Measurements from ENCODE around the gene CD33. TPM values are rescaled to one million over a fixed set of nuclear protein-coding genes. Genes with fewer than 3 reads are reported as not detected.

Gene CD33
- total RNA-seq, 1 experiment from 2014 or later, result 0.35 TPM

DNA sequence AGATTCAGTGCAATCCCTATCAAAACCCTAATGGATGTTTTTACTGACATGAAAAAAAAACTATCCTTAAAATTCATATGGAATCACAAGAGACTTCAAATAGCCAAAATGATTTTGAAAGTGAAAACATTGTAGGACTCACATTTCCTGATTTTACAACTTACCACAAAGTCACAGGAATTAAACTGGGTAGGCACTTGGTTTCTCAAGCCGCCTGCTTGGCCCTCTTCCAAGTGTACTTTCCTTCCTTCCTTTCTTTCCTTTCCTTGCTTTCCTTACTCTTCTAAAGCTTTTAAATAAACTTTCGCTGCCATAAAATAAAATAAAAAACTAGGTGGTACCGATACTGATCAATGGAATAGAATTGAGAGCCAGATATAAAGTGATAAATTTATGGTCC lies 21.0 kb upstream of the CD33 start:
- TF ChIP-seq, protein P1, sequence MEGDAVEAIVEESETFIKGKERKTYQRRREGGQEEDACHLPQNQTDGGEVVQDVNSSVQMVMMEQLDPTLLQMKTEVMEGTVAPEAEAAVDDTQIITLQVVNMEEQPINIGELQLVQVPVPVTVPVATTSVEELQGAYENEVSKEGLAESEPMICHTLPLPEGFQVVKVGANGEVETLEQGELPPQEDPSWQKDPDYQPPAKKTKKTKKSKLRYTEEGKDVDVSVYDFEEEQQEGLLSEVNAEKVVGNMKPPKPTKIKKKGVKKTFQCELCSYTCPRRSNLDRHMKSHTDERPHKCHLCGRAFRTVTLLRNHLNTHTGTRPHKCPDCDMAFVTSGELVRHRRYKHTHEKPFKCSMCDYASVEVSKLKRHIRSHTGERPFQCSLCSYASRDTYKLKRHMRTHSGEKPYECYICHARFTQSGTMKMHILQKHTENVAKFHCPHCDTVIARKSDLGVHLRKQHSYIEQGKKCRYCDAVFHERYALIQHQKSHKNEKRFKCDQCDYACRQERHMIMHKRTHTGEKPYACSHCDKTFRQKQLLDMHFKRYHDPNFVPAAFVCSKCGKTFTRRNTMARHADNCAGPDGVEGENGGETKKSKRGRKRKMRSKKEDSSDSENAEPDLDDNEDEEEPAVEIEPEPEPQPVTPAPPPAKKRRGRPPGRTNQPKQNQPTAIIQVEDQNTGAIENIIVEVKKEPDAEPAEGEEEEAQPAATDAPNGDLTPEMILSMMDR (conservative IDR thresholded peaks at IDR 0.05), result no peak
- Histone ChIP-seq H3K9me3 (ENCODE audit: control insufficient read depth, low read depth, low read length) (no peaks in the 10 kb centered on the region), H3K23ac (ENCODE audit: insufficient read length, low read depth, low read length) (no peak overlapping the region), H3K23me2 (ENCODE audit: insufficient read length, low read depth, low read length, poor library complexity, severe bottlenecking) (peaks cover 3% of the 10 kb centered on the region), H3K14ac (ENCODE audit: insufficient read depth, low read length) (no peak overlapping the region), H4K20me1 (ENCODE audit: control insufficient read depth, insufficient read depth, insufficient read length) (no peaks in the 10 kb centered on the region), H2BK20ac (ENCODE audit: low read depth, low read length, poor library complexity, severe bottlenecking) (no peak overlapping the region), H2BK5ac (ENCODE audit: insufficient read length, low read length) (no peak overlapping the region), H3T11ph (ENCODE audit: low read length) (no peak overlapping the region), H3K4me2 (ENCODE audit: insufficient read depth, insufficient read length, low read length) (no peak overlapping the region), H2BK120ac (ENCODE audit: low read depth, low read length, poor library complexity, severe bottlenecking) (no peak overlapping the region), H3K79me1 (ENCODE audit: insufficient read depth, low read depth, low read length, poor library complexity, severe bottlenecking) (no peaks in the 10 kb centered on the region), H3K79me2 (ENCODE audit: insufficient read depth, low read length) (no peaks in the 10 kb centered on the region), H2BK12ac (ENCODE audit: insufficient read length, low read depth, low read length) (no peak overlapping the region), H3K27me3 (ENCODE audit: insufficient read depth, low read length) (no peaks in the 10 kb centered on the region), H3K56ac (ENCODE audit: insufficient read length, low read depth, low read length) (no peak overlapping the region), H4K8ac (replicated peaks; ENCODE audit: insufficient read length, low read depth, low read length) (no peak overlapping the region), H3K9ac (ENCODE audit: extremely low read depth, insufficient read length, low read length) (no peak overlapping the region), H3K4ac (ENCODE audit: low read depth, low read length) (no peak overlapping the region), H2BK15ac (ENCODE audit: low read depth, low read length) (no peak overlapping the region), H4K91ac (ENCODE audit: insufficient read length, low read depth, low read length) (no peak overlapping the region), H2AFZ (ENCODE audit: low read length) (no peak overlapping the region), H4K5ac (ENCODE audit: insufficient read length, low read depth, low read length) (no peak overlapping the region), H2AK5ac (ENCODE audit: insufficient read length, low read length) (no peak overlapping the region), H3K27ac (ENCODE audit: insufficient read length, low read depth, low read length) (no peak overlapping the region), H3K18ac (ENCODE audit: insufficient read length, low read depth, low read length) (no peak overlapping the region), H3K4me1 (ENCODE audit: insufficient read depth, low read length) (no peaks in the 10 kb centered on the region)
- DNase-seq, result no peak
- H3K36me3 Mint-ChIP-seq (ENCODE audit: insufficient read depth in 1 of 3, low read depth in 3 of 3), result no peaks in the 10 kb centered on the region; a peak in 1 of 7 replicates
- no CpG with 5 or more reads among the region's 3 CpGs for WGBS (ENCODE audit: extremely low coverage, insufficient read length, low lambda C conversion rate)
- H3K9me3 Mint-ChIP-seq, result peaks cover 0 to 89% of the 10 kb centered on the region in 2 experiments; a peak in 3 of 5 replicates
- no peak overlapping the region for H3K4me3 Mint-ChIP-seq
- H3K4me1 Mint-ChIP-seq, result no peaks in the 10 kb centered on the region
- H3K27me3 Mint-ChIP-seq (ENCODE audit: low read depth), result peaks cover 22% of the 10 kb centered on the region
- no peak overlapping the region for H3K27ac Mint-ChIP-seq

All from H9 (cell line).